CD14-positive monocyte (primary cell): Measurements from ENCODE around the gene DIS3L. TPM values are rescaled to one million over a fixed set of nuclear protein-coding genes. Genes with fewer than 3 reads are reported as not detected.

Experiments used
- DNase-seq, 3 donors: peaks; one replicate each; pipeline ENCODE4 v3.0.0-alpha.2; 2011 to 2022
- H2AFZ ChIP-seq: 2 replicates; pipeline ENCODE4 v1.6.0; 2012; ENCODE audit warnings: mild to moderate bottlenecking, low read depth, low read length, inconsistent platforms; ENCODE audit not compliant: insufficient read depth, poor library complexity, severe bottlenecking
- H3K27ac ChIP-seq, 2 donors: 1 replicate in 1 of 2; 2 replicates in 1 of 2; pipeline ENCODE4 v1.5.1; 2012 to 2013; ENCODE audit warnings: low read length in 2 of 2, control low read depth in 1 of 2, inconsistent platforms in 1 of 2, low read depth in 1 of 2, mild to moderate bottlenecking in 1 of 2
- H3K27me3 ChIP-seq, 2 donors: one replicate each; pipeline versions ENCODE4 v1.6.0 to v1.6.1; 2011 to 2013; ENCODE audit warnings: low read length in 2 of 2; ENCODE audit not compliant: control insufficient read depth in 2 of 2, insufficient read depth in 2 of 2
- H3K36me3 ChIP-seq, 2 donors: replicated peaks in 1 of 2; 1 replicate in 1 of 2; 2 replicates in 1 of 2; pipeline versions ENCODE4 v1.5.1 to v1.6.1; 2012 to 2013; ENCODE audit warnings: low read length in 2 of 2, control low read depth in 1 of 2, inconsistent platforms in 1 of 2, mild to moderate bottlenecking in 1 of 2; ENCODE audit not compliant: insufficient read depth in 2 of 2, control insufficient read depth in 1 of 2
- H3K4me1 ChIP-seq, 2 donors: 1 replicate in 1 of 2; 2 replicates in 1 of 2; pipeline versions ENCODE4 v1.5.1 to v1.6.1; 2012 to 2013; ENCODE audit warnings: low read length in 2 of 2, control low read depth in 1 of 2, inconsistent platforms in 1 of 2, mild to moderate bottlenecking in 1 of 2, moderate library complexity in 1 of 2; ENCODE audit not compliant: insufficient read depth in 2 of 2, control insufficient read depth in 1 of 2
- H3K4me2 ChIP-seq: replicated peaks from 2 replicates; pipeline ENCODE3; 2012; ENCODE audit warnings: low read length, moderate library complexity, mild to moderate bottlenecking; ENCODE audit not compliant: poor library complexity, severe bottlenecking; ENCODE audit errors: extremely low read depth
- H3K4me3 ChIP-seq, 3 experiments: fragments of 200-600 bp in 1 of 3; sonication (generic) in 1 of 3; replicated peaks in 1 of 3; 1 replicate in 2 of 3; 2 replicates in 1 of 3; pipeline ENCODE4 v1.5.1; 2011 to 2013; ENCODE audit warnings: low read length in 3 of 3, mild to moderate bottlenecking in 3 of 3, control low read depth in 2 of 3, low read depth in 2 of 3, inconsistent platforms in 1 of 3, moderate library complexity in 1 of 3
- H3K79me2 ChIP-seq: 2 replicates; pipeline ENCODE4 v1.6.0; 2012; ENCODE audit warnings: mild to moderate bottlenecking, control low read depth, inconsistent platforms, low read length, moderate library complexity; ENCODE audit not compliant: insufficient read depth
- H3K9ac ChIP-seq: 2 replicates; pipeline ENCODE4 v1.6.0; 2017; ENCODE audit warnings: low read length, mild to moderate bottlenecking; ENCODE audit not compliant: insufficient read depth, poor library complexity, severe bottlenecking
- H3K9me3 ChIP-seq, 2 donors: replicated peaks in 1 of 2; 1 replicate in 1 of 2; 2 replicates in 1 of 2; pipeline versions ENCODE4 v1.5.1 to v1.6.1; 2012 to 2013; ENCODE audit warnings: low read length in 2 of 2, control low read depth in 1 of 2; ENCODE audit not compliant: control insufficient read depth in 1 of 2, insufficient read depth in 1 of 2
- H4K20me1 ChIP-seq: 2 replicates; pipeline ENCODE4 v1.6.0; 2012; ENCODE audit warnings: mild to moderate bottlenecking, low read length, control low read depth, moderate library complexity; ENCODE audit not compliant: insufficient read depth
- H3K27ac Mint-ChIP-seq, 7 donors: one replicate each; pipeline ENCODE4 v1.8.0; 2020; ENCODE audit warnings: mild to moderate bottlenecking in 7 of 7, mixed read lengths in 7 of 7, moderate library complexity in 6 of 7, inconsistent platforms in 2 of 7
- H3K27me3 Mint-ChIP-seq, 3 donors: one replicate each; pipeline ENCODE4 v1.8.0; 2021 to 2022; ENCODE audit warnings: low read depth in 3 of 3, mild to moderate bottlenecking in 3 of 3, mixed read lengths in 3 of 3, moderate library complexity in 3 of 3, inconsistent platforms in 1 of 3
- H3K36me3 Mint-ChIP-seq, 2 donors: one replicate each; pipeline ENCODE4 v1.8.0; 2020; ENCODE audit warnings: mixed read lengths in 2 of 2, inconsistent platforms in 1 of 2, mild to moderate bottlenecking in 1 of 2
- H3K4me1 Mint-ChIP-seq: one replicate; pipeline ENCODE4 v1.8.0; 2020; ENCODE audit warnings: mild to moderate bottlenecking, mixed read lengths
- H3K4me3 Mint-ChIP-seq, 2 donors: one replicate each; pipeline ENCODE4 v1.8.0; 2020; ENCODE audit warnings: mild to moderate bottlenecking in 2 of 2, mixed read lengths in 2 of 2, moderate library complexity in 1 of 2
- H3K9me3 Mint-ChIP-seq, 7 donors: one replicate each; pipeline ENCODE4 v1.8.0; 2020 to 2022; ENCODE audit warnings: mixed read lengths in 7 of 7, mild to moderate bottlenecking in 6 of 7, moderate library complexity in 6 of 7, inconsistent platforms in 2 of 7
- WGBS: methylation state at CpG from one replicate; pipeline ENCODE4 v1.1.5; 2013; ENCODE audit warnings: missing lambda C conversion rate; ENCODE audit not compliant: insufficient coverage; 5-methylcytosine and 5-hydroxymethylcytosine counted together
- intact Hi-C, 2 donors: fragments of 100-400 bp; cut with micrococcal nuclease; formaldehyde crosslinking; loops; one replicate each; pipeline versions ENCODE4 v1.15.0 to v1.15.1; 2023
- polyA plus RNA-seq, 3 donors: library from polyadenylated mRNA; depleted of rRNA in 1 of 3; unstranded in 2 of 3; stranded (reverse) in 1 of 3; fragments of 300-500 nt in 2 of 3; fragments of >200 nt in 1 of 3; fragmentation: Illumina TruSeq in 2 of 3; gene quantifications; 1 replicate in 2 of 3; 2 replicates in 1 of 3; pipeline ENCODE4 v1.2.3, GENCODE V29; 2012 to 2021
- TF ChIP-seq, protein P1 (sequence below): fragments of 200-600 bp; IDR thresholded peaks from one replicate; pipeline ENCODE4 v1.8.0; 2022; ENCODE audit warnings: antibody characterized with exemption, mild to moderate bottlenecking

DIS3L gene
- polyA plus RNA-seq, 3 donors: 13.2 to 17.0 (median 13.6) TPM

DNA sequence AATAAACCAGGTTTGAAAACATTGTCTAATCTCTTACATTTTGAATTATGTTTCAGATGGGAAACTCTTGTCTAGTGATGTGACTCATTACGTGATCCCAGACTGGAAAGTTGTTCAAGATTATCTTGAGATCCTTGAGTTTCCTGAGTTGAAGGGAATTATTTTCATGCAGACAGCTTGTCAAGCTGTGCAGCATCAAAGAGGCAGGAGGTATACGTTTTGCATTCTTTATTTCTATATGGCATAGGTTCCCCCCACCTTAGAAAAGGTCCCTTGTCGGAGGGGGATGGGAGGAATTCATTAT lies 1.5 kb downstream of the DIS3L start:
- WGBS: no CpG with 5 or more reads among the region's 3 CpGs

DNA sequence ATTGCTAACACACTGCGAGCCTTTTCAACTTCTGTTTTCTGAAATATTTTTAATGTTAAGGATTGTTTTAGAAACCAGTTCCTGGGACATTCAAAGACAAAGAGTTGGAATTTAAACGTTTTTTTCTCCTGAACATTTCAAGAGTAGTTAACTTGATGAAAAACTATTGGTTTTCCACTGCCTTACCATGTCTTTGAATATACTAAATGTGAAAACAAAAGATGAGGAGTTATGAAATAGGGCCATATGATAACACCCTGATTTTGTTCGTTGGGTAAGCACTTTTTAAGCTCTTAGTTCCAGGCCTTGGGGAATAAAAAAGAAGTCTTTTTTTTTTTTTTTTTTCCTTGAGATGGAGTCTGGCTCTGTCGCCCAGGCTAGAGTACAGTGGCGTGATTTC lies 2.8 kb downstream of the DIS3L start:
- intact Hi-C loops: no loop called here
- H3K9me3 Mint-ChIP-seq: no peaks in the 10 kb centered on the region
- peaks cover 3% of the 10 kb centered on the region for H4K20me1 ChIP-seq
- H3K4me2 ChIP-seq: no peak overlapping the region
- no peak overlapping the region for H3K4me3 ChIP-seq
- H3K27me3 Mint-ChIP-seq: peaks cover 0 to 3% (median 0%) of the 10 kb centered on the region in 3 donors
- no peak overlapping the region for H3K9ac ChIP-seq
- no peak overlapping the region for H3K27ac ChIP-seq
- H3K79me2 ChIP-seq: peaks cover 43% of the 10 kb centered on the region
- peaks cover 11 to 31% of the 10 kb centered on the region in 2 donors for H3K36me3 ChIP-seq
- H2AFZ ChIP-seq: no peak overlapping the region
- H3K9me3 ChIP-seq: no peaks in the 10 kb centered on the region
- TF ChIP-seq, protein P1, sequence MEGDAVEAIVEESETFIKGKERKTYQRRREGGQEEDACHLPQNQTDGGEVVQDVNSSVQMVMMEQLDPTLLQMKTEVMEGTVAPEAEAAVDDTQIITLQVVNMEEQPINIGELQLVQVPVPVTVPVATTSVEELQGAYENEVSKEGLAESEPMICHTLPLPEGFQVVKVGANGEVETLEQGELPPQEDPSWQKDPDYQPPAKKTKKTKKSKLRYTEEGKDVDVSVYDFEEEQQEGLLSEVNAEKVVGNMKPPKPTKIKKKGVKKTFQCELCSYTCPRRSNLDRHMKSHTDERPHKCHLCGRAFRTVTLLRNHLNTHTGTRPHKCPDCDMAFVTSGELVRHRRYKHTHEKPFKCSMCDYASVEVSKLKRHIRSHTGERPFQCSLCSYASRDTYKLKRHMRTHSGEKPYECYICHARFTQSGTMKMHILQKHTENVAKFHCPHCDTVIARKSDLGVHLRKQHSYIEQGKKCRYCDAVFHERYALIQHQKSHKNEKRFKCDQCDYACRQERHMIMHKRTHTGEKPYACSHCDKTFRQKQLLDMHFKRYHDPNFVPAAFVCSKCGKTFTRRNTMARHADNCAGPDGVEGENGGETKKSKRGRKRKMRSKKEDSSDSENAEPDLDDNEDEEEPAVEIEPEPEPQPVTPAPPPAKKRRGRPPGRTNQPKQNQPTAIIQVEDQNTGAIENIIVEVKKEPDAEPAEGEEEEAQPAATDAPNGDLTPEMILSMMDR: no peak
- H3K27me3 ChIP-seq: no peaks in the 10 kb centered on the region
- H3K4me3 Mint-ChIP-seq: no peak overlapping the region
- peaks cover 23 to 26% of the 10 kb centered on the region in 2 donors for H3K36me3 Mint-ChIP-seq
- peaks cover 29% of the 10 kb centered on the region for H3K4me1 Mint-ChIP-seq
- peaks cover 18 to 28% of the 10 kb centered on the region in 2 donors for H3K4me1 ChIP-seq
- no peak overlapping the region for H3K27ac Mint-ChIP-seq
- WGBS: no CpG with 5 or more reads among the region's 5 CpGs
- no peak for DNase-seq

More for the DNA sequence above, 1.5 kb downstream of the DIS3L start:
- no peak overlapping the region for H3K4me2 ChIP-seq
- DNase-seq: no peak
- Mint-ChIP-seq H3K4me1 (peaks cover 29% of the 10 kb centered on the region), H3K27ac (peak overlapping the region in 2 of 7 donors; percentile 63 to 79), H3K9me3 (no peaks in the 10 kb centered on the region), H3K4me3 (peak overlapping the region in 1 of 2 donors; percentile 90), H3K27me3 (peaks cover 0 to 3% (median 0%) of the 10 kb centered on the region in 3 donors), H3K36me3 (peaks cover 14 to 16% of the 10 kb centered on the region in 2 donors)
- peaks cover 8 to 21% of the 10 kb centered on the region in 2 donors for H3K36me3 ChIP-seq
- H3K79me2 ChIP-seq: peaks cover 43% of the 10 kb centered on the region
- H2AFZ ChIP-seq: peak overlapping the region; percentile 91
- H4K20me1 ChIP-seq: peaks cover 3% of the 10 kb centered on the region
- TF ChIP-seq, protein P1: no peak
- peak overlapping the region in 1 of 3 experiments; percentile 80 for H3K4me3 ChIP-seq
- H3K4me1 ChIP-seq: peaks cover 18 to 28% of the 10 kb centered on the region in 2 donors
- H3K27ac ChIP-seq: peak overlapping the region in 1 of 2 donors; percentile 86
- H3K9me3 ChIP-seq: no peaks in the 10 kb centered on the region
- no peaks in the 10 kb centered on the region for H3K27me3 ChIP-seq
- H3K9ac ChIP-seq: peak overlapping the region; percentile 80
- intact Hi-C loops: no loop called here
